Kidney (tissue), 14 donors: Measurements from ENCODE around the gene IGFL1. TPM values are rescaled to one million over a fixed set of nuclear protein-coding genes. Genes with fewer than 3 reads are reported as not detected.
"Not testable (repeated sequence)": the region's sequence is repeated elsewhere in the genome, so short reads cannot be mapped to it uniquely, and the experiment has no call there.

Experiments
- DNase-seq, 5 donors: peaks; one replicate each; pipeline ENCODE4 v3.0.0-alpha.2; 2013 to 2020
- FAIRE-seq: peaks from 2 replicates; lab custom pipeline; 2012; peaks lifted over from hg19 to GRCh38; lab: Jason Lieb, UNC
- H3K27ac ChIP-seq, 2 donors: one replicate each; pipeline ENCODE4 v1.7.0; 2013; ENCODE audit warnings: low read depth in 2 of 2, low read length in 2 of 2, inconsistent platforms in 1 of 2
- H3K27me3 ChIP-seq: one replicate; pipeline ENCODE4 v1.7.1; 2013; ENCODE audit warnings: low read length, inconsistent platforms; ENCODE audit not compliant: control insufficient read depth, insufficient read depth
- H3K36me3 ChIP-seq, 3 donors: one replicate each; pipeline versions ENCODE4 v1.7.0 to v1.7.1; 2013; ENCODE audit warnings: low read length in 3 of 3, control low read depth in 1 of 3, inconsistent platforms in 1 of 3; ENCODE audit not compliant: insufficient read depth in 3 of 3, control insufficient read depth in 2 of 3
- H3K4me1 ChIP-seq, 3 donors: one replicate each; pipeline versions ENCODE4 v1.7.0 to v1.7.1; 2013; ENCODE audit warnings: low read length in 3 of 3, inconsistent platforms in 1 of 3, low read depth in 1 of 3; ENCODE audit not compliant: control insufficient read depth in 2 of 3, insufficient read depth in 2 of 3
- H3K4me3 ChIP-seq, 3 donors: one replicate each; pipeline versions ENCODE4 v1.7.0 to v1.8.1; 2013; ENCODE audit warnings: low read length in 3 of 3, control low read depth in 1 of 3, inconsistent platforms in 1 of 3
- H3K9ac ChIP-seq, 3 donors: one replicate each; pipeline versions ENCODE4 v1.7.0 to v1.7.1; 2013; ENCODE audit warnings: low read length in 3 of 3, control low read depth in 1 of 3, inconsistent platforms in 1 of 3
- H3K9me3 ChIP-seq, 3 donors: one replicate each; pipeline versions ENCODE4 v1.7.0 to v1.7.1; 2013; ENCODE audit warnings: low read length in 3 of 3, control low read depth in 1 of 3, inconsistent platforms in 1 of 3; ENCODE audit not compliant: control insufficient read depth in 2 of 3, insufficient read depth in 1 of 3
- CTCF ChIP-seq: IDR thresholded peaks from 3 replicates; pipeline ENCODE4 v1.5.1; 2012; ENCODE audit warnings: mild to moderate bottlenecking, moderate library complexity, borderline replicate concordance; ENCODE audit not compliant: insufficient read depth; ENCODE audit errors: extremely low read depth
- intact Hi-C: fragments of 100-400 bp; cut with DNase I; formaldehyde crosslinking; loops from one replicate; pipeline ENCODE4 v1.11.1; 2022
- polyA plus RNA-seq: library from polyadenylated mRNA; stranded (reverse); fragments of 350-450 nt; fragmentation: Illumina TruSeq; extraction: RNeasy Lipid Tissue Mini Kit (QIAGEN cat#74804); gene quantifications from one replicate; pipeline ENCODE4 v1.2.3, GENCODE V29; 2014; ENCODE audit warnings: low read depth, low replicate concordance; ENCODE audit not compliant: insufficient read depth
- total RNA-seq: library from RNA; stranded (reverse); fragmentation: NEBNext Ultra II Directional; extraction: Animal tissue kit (Norgen Biotek cat#: 25700); gene quantifications from one replicate; pipeline ENCODE4 v1.2.1, GENCODE V29; 2021
- donor health status: control.
- donor health status: control.
- donor health status: control.
- donor health status: control.
- donor health status: control.
- donor health status: DM: yes; HTN: yes; CAD: no.
- donor health status: Normal renal cell carcinoma (clear cell type).

Gene IGFL1
- total and polyA plus RNA-seq, 2 donors from 2014 or later: not detected

- Histone ChIP-seq H3K4me1 (no peaks in the 10 kb centered on the region), H3K36me3 (no peaks in the 10 kb centered on the region), H3K9ac (no peak overlapping the region), H3K27ac (no peak overlapping the region), H3K27me3 (no peaks in the 10 kb centered on the region), H3K9me3 (no peaks in the 10 kb centered on the region), H3K4me3 (no peak overlapping the region)
- intact Hi-C loops: no loop called here
- no peak for DNase-seq
- no peak for FAIRE-seq
- no peak for TF ChIP-seq CTCF
These were observed 47.1 kb upstream of the IGFL1 start for GRCh38 chr19:46182476-46182875.

GRCh38 chr19:46184775-46185710 lies 44.5 kb upstream of the IGFL1 start:
- not testable (repeated sequence) for FAIRE-seq, H3K9me3 ChIP-seq, H3K27ac ChIP-seq, DNase-seq, H3K4me3 ChIP-seq, H3K36me3 ChIP-seq, H3K27me3 ChIP-seq, H3K9ac ChIP-seq, H3K4me1 ChIP-seq
- intact Hi-C loops: loop anchor here (5.0 kb wide), 1 partner anchor 108 kb away; no protein-coding TSS in a partner anchor

GRCh38 chr19:46186101-46186716 lies 43.3 kb upstream of the IGFL1 start:
- no peak for TF ChIP-seq CTCF
- Histone ChIP-seq H3K4me1 (no peaks in the 10 kb centered on the region), H3K27me3 (no peaks in the 10 kb centered on the region), H3K36me3 (no peaks in the 10 kb centered on the region), H3K27ac (no peak overlapping the region), H3K9me3 (no peaks in the 10 kb centered on the region), H3K4me3 (no peak overlapping the region), H3K9ac (no peak overlapping the region)
- no peak for DNase-seq
- intact Hi-C loops: loop anchor here (5.0 kb wide), 1 partner anchor 109 kb away; no protein-coding TSS in a partner anchor
- no peak for FAIRE-seq

- Histone ChIP-seq H3K27ac (no peak overlapping the region), H3K4me1 (no peaks in the 10 kb centered on the region), H3K4me3 (no peak overlapping the region), H3K9ac (no peak overlapping the region), H3K36me3 (no peaks in the 10 kb centered on the region), H3K9me3 (no peaks in the 10 kb centered on the region), H3K27me3 (no peaks in the 10 kb centered on the region)
- FAIRE-seq (no peak), DNase-seq (no peak)
- intact Hi-C loops: loop anchor here (5.0 kb wide), 1 partner anchor 109 kb away; no protein-coding TSS in a partner anchor
- TF ChIP-seq CTCF: no peak
These were observed 42.8 kb upstream of the IGFL1 start for GRCh38 chr19:46186717-46187101.
